HepG2 (cell line): ENCODE results near the gene NOS2. TPM values are rescaled to one million over a fixed set of nuclear protein-coding genes. Genes with fewer than 3 reads are reported as not detected.

ENCODE experiments used
- ATAC-seq: fragments of 200-7000 bp; cut with Tn5 transposase; 3 replicates; pipeline ENCODE4 v1.9.1; 2020; ENCODE audit warnings: mild to moderate bottlenecking, moderate library complexity
- BruUV-seq: library from RNA; stranded (reverse); fragments of 400-500 nt; replicated peaks from 2 replicates; lab custom pipeline; 2021; lab: Mats Ljungman, UMichigan
- CTCF ChIA-PET: fragments of 300-600 bp; formaldehyde crosslinking; extraction: SDS; loops from one replicate; lab custom pipeline; 2021; ENCODE audit warnings: low total read pairs, inconsistent platforms, low intra/inter-chr PET ratio; lab: Yijun Ruan, JAX
- POLR2A ChIA-PET: fragments of 350-600 bp; sonication (Branson Sonifier 250); formaldehyde crosslinking; loops from one replicate; lab custom pipeline; 2020; ENCODE audit warnings: antibody characterized with exemption, inconsistent platforms; lab: Yijun Ruan, JAX
- DNase-seq: peaks from one replicate; pipeline ENCODE4 v3.0.0-alpha.2; 2015; ENCODE audit warnings: low spot score
- FAIRE-seq: peaks from 3 replicates; lab custom pipeline; 2011; peaks lifted over from hg19 to GRCh38; lab: Jason Lieb, UNC
- H2AFZ ChIP-seq: one replicate; pipeline ENCODE4 v1.6.1; 2011; ENCODE audit warnings: low read length, inconsistent platforms
- H3K27ac ChIP-seq: fragments of 300-600 bp; 3 replicates; pipeline ENCODE4 v1.8.0; 2011; ENCODE audit warnings: mixed run types, mild to moderate bottlenecking, mixed read lengths, low read length, inconsistent platforms; ENCODE audit not compliant: insufficient read depth; ENCODE audit errors: extremely low read length
- H3K27me3 ChIP-seq, 2 experiments: fragments of 200-600 bp in 1 of 2; 2 replicates in 1 of 2; 3 replicates in 1 of 2; pipeline versions ENCODE4 v1.6.0 to v1.8.0; 2011; ENCODE audit warnings: low read length in 2 of 2, mild to moderate bottlenecking in 2 of 2, moderate library complexity in 2 of 2, inconsistent platforms in 1 of 2; ENCODE audit not compliant: insufficient read depth in 2 of 2, control insufficient read depth in 1 of 2
- H3K36me3 ChIP-seq, 2 experiments: fragments of 200-600 bp in 1 of 2; replicated peaks in 1 of 2; 2 replicates in 1 of 2; 3 replicates in 1 of 2; pipeline versions ENCODE4 v1.5.1 to v1.8.0; 2011; ENCODE audit warnings: low read length in 2 of 2, inconsistent platforms in 1 of 2; ENCODE audit not compliant: insufficient read depth in 2 of 2, control insufficient read depth in 1 of 2
- H3K4me1 ChIP-seq: 2 replicates; pipeline ENCODE4 v1.5.1; 2012; ENCODE audit warnings: low read length, inconsistent platforms; ENCODE audit not compliant: insufficient read depth
- H3K4me2 ChIP-seq: 2 replicates; pipeline ENCODE4 v1.6.0; 2011; ENCODE audit warnings: low read depth, low read length, inconsistent platforms
- H3K4me3 ChIP-seq, 3 experiments: fragments of 200-600 bp in 1 of 3; sonication (generic), shearing (Covaris generic) in 1 of 3; replicated peaks in 1 of 3; 2 replicates each; pipeline ENCODE4 v1.5.1; 2011 to 2016; ENCODE audit warnings: low read length in 3 of 3, inconsistent platforms in 2 of 3, low read depth in 2 of 3, mild to moderate bottlenecking in 2 of 3, control low read depth in 1 of 3, mixed read lengths in 1 of 3; ENCODE audit not compliant: insufficient read depth in 1 of 3
- H3K79me2 ChIP-seq: one replicate; pipeline ENCODE4 v1.6.1; 2011; ENCODE audit warnings: low read length, inconsistent platforms; ENCODE audit not compliant: insufficient read depth
- H3K9ac ChIP-seq: 2 replicates; pipeline ENCODE4 v1.6.0; 2011; ENCODE audit warnings: mild to moderate bottlenecking, low read depth, low read length, inconsistent platforms; ENCODE audit not compliant: insufficient read depth
- H3K9me3 ChIP-seq: 2 replicates; pipeline ENCODE4 v1.5.1; 2012; ENCODE audit warnings: mild to moderate bottlenecking, low read length
- H4K20me1 ChIP-seq: 2 replicates; pipeline ENCODE4 v1.6.0; 2011; ENCODE audit warnings: inconsistent platforms, mild to moderate bottlenecking, low read length, moderate library complexity; ENCODE audit not compliant: insufficient read depth
- BCL3 ChIP-seq: sonication (generic); formaldehyde crosslinking; IDR thresholded peaks from 2 replicates; pipeline ENCODE4 v1.5.1; 2020; ENCODE audit warnings: mild to moderate bottlenecking, missing genetic modification reagents, moderate library complexity
- GLMP ChIP-seq: sonication (generic); formaldehyde crosslinking; IDR thresholded peaks from 2 replicates; pipeline ENCODE4 v1.9.0; 2021; ENCODE audit warnings: missing genetic modification reagents, mild to moderate bottlenecking, borderline replicate concordance
- MIER2 ChIP-seq: IDR thresholded peaks from 2 replicates; pipeline ENCODE4 v1.6.1; 2016; ENCODE audit warnings: missing biosample characterization, missing genetic modification reagents
- NFE2 ChIP-seq: sonication (generic); formaldehyde crosslinking; IDR thresholded peaks from 2 replicates; pipeline ENCODE4 v1.4.0; 2020; ENCODE audit warnings: missing genetic modification reagents
- ZNF17 ChIP-seq: sonication (generic); formaldehyde crosslinking; IDR thresholded peaks from 2 replicates; pipeline ENCODE4 v1.5.0; 2020; ENCODE audit warnings: mild to moderate bottlenecking, missing genetic modification reagents
- ZNF317 ChIP-seq: sonication (generic); formaldehyde crosslinking; IDR thresholded peaks from 2 replicates; pipeline ENCODE4 v1.5.0; 2020; ENCODE audit warnings: mild to moderate bottlenecking, missing genetic modification reagents
- ZNF335 ChIP-seq: sonication (generic); formaldehyde crosslinking; IDR thresholded peaks from 2 replicates; pipeline ENCODE4 v1.4.0; 2020; ENCODE audit warnings: missing genetic modification reagents
- ZNF546 ChIP-seq: sonication (generic); formaldehyde crosslinking; conservative IDR thresholded peaks from 2 replicates; pipeline ENCODE4 v1.8.1; 2023; ENCODE audit warnings: mild to moderate bottlenecking, missing genetic modification reagents
- ZNF775 ChIP-seq: sonication (generic); formaldehyde crosslinking; IDR thresholded peaks from 2 replicates; pipeline ENCODE4 v1.4.0; 2020; ENCODE audit warnings: missing genetic modification reagents, mild to moderate bottlenecking, moderate library complexity, borderline replicate concordance
- WGBS: methylation state at CpG from one replicate; pipeline ENCODE4 v1.1.6; 2017; ENCODE audit warnings: low lambda C conversion rate; 5-methylcytosine and 5-hydroxymethylcytosine counted together
- in situ Hi-C: cut with HindIII; loops from 2 replicates; pipeline ENCODE4 v1.10.0; 2017; ENCODE audit warnings: low pct_unique_long_range_greater_than_20kb; ENCODE audit not compliant: extremely low pct_ligation_motif_present
- intact Hi-C: fragments of 100-400 bp; cut with micrococcal nuclease; formaldehyde crosslinking; loops from one replicate; pipeline ENCODE4 v1.10.0; 2022; ENCODE audit not compliant: unreplicated experiment
- polyA plus RNA-seq, 8 experiments: library from polyadenylated mRNA; depleted of rRNA in 3 of 8; stranded (reverse) in 7 of 8; unstranded in 1 of 8; fragments of >200 nt; fragmentation: Illumina TruSeq in 4 of 8; extraction: Trizol in 4 of 8; gene quantifications; 2 replicates each; pipeline versions ENCODE4 v1.2.1 to v1.2.3, GENCODE V29; 2011 to 2016; ENCODE audit warnings: low read depth in 4 of 8, missing spikeins in 1 of 8, mixed read lengths in 1 of 8; ENCODE audit not compliant: insufficient read depth in 1 of 8
- total RNA-seq, 5 experiments: library from RNA; depleted of rRNA; stranded (reverse); fragments of >200 nt; fragmentation: Illumina TruSeq; extraction: Trizol; gene quantifications; 2 replicates each; pipeline ENCODE4 v1.2.3, GENCODE V29; 2016; ENCODE audit warnings: low read depth in 1 of 5

The NOS2 gene
- total and polyA plus RNA-seq, 2 of the 13 experiments (the other 11 are each of a cell fraction or from before 2014, with no cell fraction given), result 0.02 TPM; not detected in 1

- CTCF ChIA-PET, result no interaction called here
- Histone ChIP-seq H3K4me1 (no peaks in the 10 kb centered on the region), H3K4me2 (no peak overlapping the region)
- intact Hi-C loops, result no loop called here
- no peak for TF ChIP-seq ZNF317
- no peak for TF ChIP-seq GLMP (CRISPR knock-in tag)
- no peak for TF ChIP-seq ZNF546
- TF ChIP-seq ZNF775 (CRISPR knock-in tag), result no peak
- TF ChIP-seq ZNF17, result no peak
- TF ChIP-seq NFE2, result no peak
- no peak for TF ChIP-seq ZNF335
- TF ChIP-seq BCL3 (CRISPR knock-in tag), result no peak
- TF ChIP-seq MIER2 (CRISPR knock-in tag), result no peak
- TF ChIP-seq, all 625 proteins: peak for 0
- H3K4me3 ChIP-seq, result no peak overlapping the region
- H3K27me3 ChIP-seq, result no peaks in the 10 kb centered on the region; a peak in 2 of 5 replicates
- H3K79me2 ChIP-seq, result no peaks in the 10 kb centered on the region
- no peak overlapping the region for H3K27ac ChIP-seq
- in situ Hi-C loops, result no loop called here
- ATAC-seq (no peak), DNase-seq (no peak), FAIRE-seq (no peak)
- no peak overlapping the region for H3K9ac ChIP-seq
- no peaks in the 10 kb centered on the region for H3K36me3 ChIP-seq
- no peaks in the 10 kb centered on the region for H3K9me3 ChIP-seq
- POLR2A ChIA-PET, result no interaction called here
- H2AFZ ChIP-seq, result no peak overlapping the region
- 7% methylated on average over 9 of the region's 19 CpGs for WGBS
- H4K20me1 ChIP-seq, result no peaks in the 10 kb centered on the region
- BruUV-seq, result no TSS peak
Measured at GRCh38 chr17:27751622-27752490, 48.5 kb downstream of the NOS2 start.
